GM12878 (cell line): ENCODE results near the gene TNRC6B. TPM values are rescaled to one million over a fixed set of nuclear protein-coding genes. Genes with fewer than 3 reads are reported as not detected.

ENCODE experiments used
- BMI1 ChIP-seq: fragments of 450-650 bp; IDR thresholded peaks from 2 replicates; pipeline ENCODE4 v1.6.1; 2016; ENCODE audit warnings: mild to moderate bottlenecking, moderate library complexity, borderline replicate concordance
- CHD1 ChIP-seq: IDR thresholded peaks from 2 replicates; pipeline ENCODE4 v1.6.1; 2012; ENCODE audit warnings: low read depth, low read length, improper control_type of control experiment
- CHD4 ChIP-seq: fragments of 200-600 bp; sonication (generic); IDR thresholded peaks from 2 replicates; pipeline ENCODE4 v1.6.1; 2016; ENCODE audit warnings: mild to moderate bottlenecking
- CUX1 ChIP-seq: IDR thresholded peaks from 2 replicates; pipeline ENCODE4 v1.6.1; 2012; ENCODE audit warnings: improper control_type of control experiment, low read depth, low read length; ENCODE audit not compliant: insufficient replicate concordance
- EED ChIP-seq: sonication (generic); IDR thresholded peaks from 2 replicates; pipeline ENCODE4 v1.6.1; 2016; ENCODE audit warnings: antibody characterized with exemption, low read depth
- GABPA ChIP-seq: IDR thresholded peaks from 2 replicates; pipeline ENCODE4 v1.6.1; 2014; ENCODE audit warnings: antibody characterized with exemption, low read depth, mild to moderate bottlenecking, inconsistent platforms
- HSF1 ChIP-seq: fragments of 150-350 bp; IDR thresholded peaks from 2 replicates; pipeline ENCODE4 v1.6.1; 2014; ENCODE audit warnings: mild to moderate bottlenecking, low read depth, low read length
- IKZF2 ChIP-seq, 2 experiments: fragments of 450-650 bp; IDR thresholded peaks; 2 replicates each; pipeline ENCODE4 v1.6.1; 2017; ENCODE audit warnings: mild to moderate bottlenecking in 2 of 2, moderate library complexity in 2 of 2
- MTA3 ChIP-seq: IDR thresholded peaks from 2 replicates; pipeline ENCODE4 v1.6.1; 2012; ENCODE audit warnings: low read length, inconsistent platforms, borderline replicate concordance
- MXI1 ChIP-seq: fragments of 150-350 bp; IDR thresholded peaks from 2 replicates; pipeline ENCODE4 v1.6.1; 2011; ENCODE audit warnings: low read depth, mild to moderate bottlenecking, inconsistent platforms, low read length, improper control_type of control experiment
- NBN ChIP-seq: fragments of 450-650 bp; IDR thresholded peaks from 2 replicates; pipeline ENCODE4 v1.6.1; 2016
- NFYA ChIP-seq: IDR thresholded peaks from 2 replicates; pipeline ENCODE4 v1.6.1; 2011; ENCODE audit warnings: low read depth, mild to moderate bottlenecking, low read length, improper control_type of control experiment, borderline replicate concordance
- NR2C1 ChIP-seq: fragments of 450-650 bp; IDR thresholded peaks from 2 replicates; pipeline ENCODE4 v1.6.1; 2017; ENCODE audit warnings: antibody characterized with exemption, mild to moderate bottlenecking, moderate library complexity
- POU2F2 ChIP-seq: IDR thresholded peaks from 3 replicates; pipeline ENCODE4 v1.6.1; 2011; ENCODE audit warnings: low read depth, mild to moderate bottlenecking, low read length, borderline replicate concordance
- RAD51 ChIP-seq: fragments of 450-650 bp; IDR thresholded peaks from 2 replicates; pipeline ENCODE4 v1.6.1; 2016; ENCODE audit warnings: moderate library complexity, mild to moderate bottlenecking, inconsistent platforms
- RUNX3 ChIP-seq: IDR thresholded peaks from 2 replicates; pipeline ENCODE4 v1.6.1; 2012; ENCODE audit warnings: low read length, inconsistent platforms
- SIX5 ChIP-seq: IDR thresholded peaks from 2 replicates; pipeline ENCODE4 v1.6.1; 2011; ENCODE audit warnings: mild to moderate bottlenecking, low read depth, low read length, moderate library complexity; ENCODE audit not compliant: severe bottlenecking
- TBL1XR1 ChIP-seq: IDR thresholded peaks from 2 replicates; pipeline ENCODE4 v1.6.1; 2012; ENCODE audit warnings: low read depth, low read length, improper control_type of control experiment
- ZNF207 ChIP-seq: fragments of 450-650 bp; IDR thresholded peaks from 2 replicates; pipeline ENCODE4 v1.6.1; 2014; ENCODE audit warnings: antibody characterized with exemption, mild to moderate bottlenecking, borderline replicate concordance
- polyA plus RNA-seq, 11 experiments: library from polyadenylated mRNA; depleted of rRNA in 4 of 11; unstranded in 6 of 11; stranded (reverse) in 5 of 11; fragments of >200 nt; fragmentation: Nextera tagmentation in 4 of 11; fragmentation: Illumina TruSeq in 1 of 11; extraction: Ambion mirVana in 4 of 11; extraction: Trizol in 1 of 11; gene quantifications; 1 replicate in 1 of 11; 2 replicates in 10 of 11; pipeline versions ENCODE4 v1.2.1 to v1.2.3, GENCODE V29; 2011 to 2016; ENCODE audit warnings: inconsistent platforms in 2 of 11, missing spikeins in 2 of 11, low read depth in 1 of 11
- total RNA-seq, 4 experiments: library from RNA; depleted of rRNA in 3 of 4; stranded (reverse); fragments of >200 nt in 3 of 4; fragmentation: Illumina TruSeq in 1 of 4; extraction: Trizol in 1 of 4; gene quantifications; 2 replicates each; pipeline versions ENCODE4 v1.2.1 to v1.2.3, GENCODE V29; 2013 to 2021
- TF ChIP-seq, protein P1 (sequence below): IDR thresholded peaks from 2 replicates; pipeline ENCODE4 v1.6.1; 2011; ENCODE audit warnings: borderline replicate concordance, low read depth, mild to moderate bottlenecking, moderate library complexity, mixed read lengths, low read length; ENCODE audit not compliant: insufficient read depth; ENCODE audit errors: extremely low read length
- TF ChIP-seq, protein P2 (sequence below): IDR thresholded peaks from 2 replicates; pipeline ENCODE4 v1.6.1; 2011; ENCODE audit warnings: mild to moderate bottlenecking, low read depth, low read length, moderate library complexity; ENCODE audit not compliant: insufficient replicate concordance

TNRC6B gene
- total and polyA plus RNA-seq, 10 of the 15 experiments (the other 5 are each of a cell fraction or from before 2014, with no cell fraction given): 3.6 to 32.8 (median 16.4) TPM

DNA sequence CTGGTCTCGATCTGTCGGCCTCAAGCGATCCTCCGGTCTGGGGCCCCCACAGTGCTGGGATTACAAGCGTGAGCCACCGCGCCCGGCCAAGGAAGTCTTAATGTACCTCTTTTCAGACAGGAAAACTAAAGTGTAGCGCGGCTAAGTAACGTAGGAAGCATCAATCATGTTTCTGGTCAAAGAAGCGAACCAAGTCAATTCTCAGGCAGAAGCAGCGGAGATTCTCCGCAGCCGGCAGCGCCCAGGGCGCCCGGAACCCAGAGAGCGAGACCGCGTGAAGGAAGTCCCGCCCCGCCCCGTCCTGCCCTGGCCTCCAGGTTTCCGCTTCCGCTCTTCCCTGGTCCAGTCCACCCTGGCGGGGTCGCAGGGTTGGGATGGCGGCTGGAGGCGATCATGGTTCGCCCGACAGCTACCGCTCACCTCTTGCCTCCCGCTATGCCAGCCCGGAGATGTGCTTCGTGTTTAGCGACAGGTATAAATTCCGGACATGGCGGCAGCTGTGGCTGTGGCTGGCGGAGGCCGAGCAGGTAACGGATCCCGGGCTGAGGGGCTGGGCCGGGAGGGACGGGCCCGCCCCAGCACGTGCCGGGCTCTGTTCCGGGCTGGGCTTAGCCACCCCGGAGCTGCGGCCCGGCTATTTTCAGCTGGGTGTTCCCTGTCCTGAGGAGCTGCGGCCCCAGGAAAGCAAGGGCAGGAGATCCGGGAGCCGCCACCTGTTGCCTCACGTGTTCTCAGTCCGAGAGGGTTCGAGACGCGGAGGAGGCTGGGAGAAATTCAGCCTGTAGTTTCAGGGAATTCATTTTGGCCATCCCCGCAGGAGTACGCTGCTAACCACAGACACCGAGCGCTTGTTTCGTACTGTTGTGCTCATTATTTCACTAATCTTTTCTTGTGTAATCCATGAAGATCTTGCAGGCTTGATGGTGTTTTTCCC lies 168.7 kb downstream of the TNRC6B start, which contains the start of gene ADSL (continued):
- TF ChIP-seq, protein P1, sequence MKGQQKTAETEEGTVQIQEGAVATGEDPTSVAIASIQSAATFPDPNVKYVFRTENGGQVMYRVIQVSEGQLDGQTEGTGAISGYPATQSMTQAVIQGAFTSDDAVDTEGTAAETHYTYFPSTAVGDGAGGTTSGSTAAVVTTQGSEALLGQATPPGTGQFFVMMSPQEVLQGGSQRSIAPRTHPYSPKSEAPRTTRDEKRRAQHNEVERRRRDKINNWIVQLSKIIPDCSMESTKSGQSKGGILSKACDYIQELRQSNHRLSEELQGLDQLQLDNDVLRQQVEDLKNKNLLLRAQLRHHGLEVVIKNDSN: peak; percentile 71
- TF ChIP-seq ZNF207 (peak; percentile 67; the same call in 1 of the 2 replicates), EED (peak; percentile 77), HSF1 (0 out of 2 replicates have a peak, but pooled peaks have one; percentile 9), POU2F2 (peak; percentile 81; the same call in 2 of the 3 replicates), MXI1 (peak; percentile 89), RUNX3 (peak; percentile 56), RAD51 (peak; percentile 65), SIX5 (peak; percentile 28), NR2C1 (peak; percentile 85), NBN (peak; percentile 91), IKZF2 (IDR thresholded peaks at IDR 0.05) (peak; percentile 68 to 78; a peak in 3 of 4 replicates), BMI1 (no peak), CHD1 (peak; percentile 79; the same call in 1 of the 2 replicates), TBL1XR1 (peak; percentile 32; the same call in 1 of the 2 replicates), CHD4 (no peak), MTA3 (no peak), GABPA (peak; percentile 98), CUX1 (no peak), NFYA (no peak)
- TF ChIP-seq, protein P2, sequence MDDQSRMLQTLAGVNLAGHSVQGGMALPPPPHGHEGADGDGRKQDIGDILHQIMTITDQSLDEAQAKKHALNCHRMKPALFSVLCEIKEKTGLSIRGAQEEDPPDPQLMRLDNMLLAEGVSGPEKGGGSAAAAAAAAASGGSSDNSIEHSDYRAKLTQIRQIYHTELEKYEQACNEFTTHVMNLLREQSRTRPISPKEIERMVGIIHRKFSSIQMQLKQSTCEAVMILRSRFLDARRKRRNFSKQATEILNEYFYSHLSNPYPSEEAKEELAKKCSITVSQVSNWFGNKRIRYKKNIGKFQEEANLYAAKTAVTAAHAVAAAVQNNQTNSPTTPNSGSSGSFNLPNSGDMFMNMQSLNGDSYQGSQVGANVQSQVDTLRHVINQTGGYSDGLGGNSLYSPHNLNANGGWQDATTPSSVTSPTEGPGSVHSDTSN: peak; percentile 66
